Measurements from ENCODE around the gene TBL2. TPM values are rescaled to one million over a fixed set of nuclear protein-coding genes. Genes with fewer than 3 reads are reported as not detected.
"Not testable (repeated sequence)": the region's sequence is repeated elsewhere in the genome, so short reads cannot be mapped to it uniquely, and the experiment has no call there.

The TBL2 gene
- polyA plus RNA-seq, 4 donors, result 5.4 to 40.1 (median 19.0) TPM

DNA sequence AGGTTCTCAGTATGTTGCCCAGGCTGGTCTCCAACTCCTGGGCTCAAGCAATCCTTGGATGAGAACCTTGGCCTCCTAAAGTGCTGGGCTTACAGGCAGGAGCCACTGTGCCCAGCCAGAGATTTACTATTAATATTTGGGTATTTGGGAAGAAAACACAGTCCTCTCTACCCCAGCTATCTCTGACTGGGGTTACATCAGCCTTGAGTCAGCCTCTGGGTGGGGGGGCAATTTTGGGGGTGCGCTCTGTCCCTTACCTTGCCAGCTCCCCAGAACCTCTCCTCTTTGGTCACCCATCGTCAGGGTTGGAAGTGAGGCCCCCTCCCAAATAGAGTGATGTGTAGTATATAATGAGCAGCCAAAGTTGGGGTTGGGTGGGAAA, 44.1 kb upstream of the TBL2 start:
- DNase-seq (no peak), FAIRE-seq (no peak)
- H3K9me3 ChIP-seq (ENCODE audit: control insufficient read depth in 2 of 2, insufficient read depth in 1 of 2, low read depth in 1 of 2, low read length in 1 of 2), result no peaks in the 10 kb centered on the region
- 10 to 25% (median 13%) methylated on average over 2 of the region's 2 CpGs for WGBS, 3 donors
- H3K4me1 ChIP-seq (ENCODE audit: control insufficient read depth in 3 of 3, insufficient read depth in 2 of 3, low read depth in 1 of 3, low read length in 2 of 3), result peaks cover 0 to 6% (median 5%) of the 10 kb centered on the region in 3 donors
- peak overlapping the region in 2 of 3 donors; percentile 72 to 76 for H3K4me3 ChIP-seq (ENCODE audit: low read depth in 1 of 3, low read length in 3 of 3)
- H3K36me3 ChIP-seq (ENCODE audit: control insufficient read depth in 3 of 3, insufficient read depth in 2 of 3, low read depth in 1 of 3, low read length in 3 of 3), result peaks cover 0 to 41% (median 0%) of the 10 kb centered on the region in 3 donors
- H3K27ac ChIP-seq (ENCODE audit: low read depth in 1 of 3, low read length in 2 of 3), result peak overlapping the region in 1 of 3 donors; percentile 60
- H3K27me3 ChIP-seq (ENCODE audit: control insufficient read depth in 3 of 3, insufficient read depth in 3 of 3, low read length in 3 of 3), result peaks cover 0 to 21% (median 2%) of the 10 kb centered on the region in 3 donors

DNA sequence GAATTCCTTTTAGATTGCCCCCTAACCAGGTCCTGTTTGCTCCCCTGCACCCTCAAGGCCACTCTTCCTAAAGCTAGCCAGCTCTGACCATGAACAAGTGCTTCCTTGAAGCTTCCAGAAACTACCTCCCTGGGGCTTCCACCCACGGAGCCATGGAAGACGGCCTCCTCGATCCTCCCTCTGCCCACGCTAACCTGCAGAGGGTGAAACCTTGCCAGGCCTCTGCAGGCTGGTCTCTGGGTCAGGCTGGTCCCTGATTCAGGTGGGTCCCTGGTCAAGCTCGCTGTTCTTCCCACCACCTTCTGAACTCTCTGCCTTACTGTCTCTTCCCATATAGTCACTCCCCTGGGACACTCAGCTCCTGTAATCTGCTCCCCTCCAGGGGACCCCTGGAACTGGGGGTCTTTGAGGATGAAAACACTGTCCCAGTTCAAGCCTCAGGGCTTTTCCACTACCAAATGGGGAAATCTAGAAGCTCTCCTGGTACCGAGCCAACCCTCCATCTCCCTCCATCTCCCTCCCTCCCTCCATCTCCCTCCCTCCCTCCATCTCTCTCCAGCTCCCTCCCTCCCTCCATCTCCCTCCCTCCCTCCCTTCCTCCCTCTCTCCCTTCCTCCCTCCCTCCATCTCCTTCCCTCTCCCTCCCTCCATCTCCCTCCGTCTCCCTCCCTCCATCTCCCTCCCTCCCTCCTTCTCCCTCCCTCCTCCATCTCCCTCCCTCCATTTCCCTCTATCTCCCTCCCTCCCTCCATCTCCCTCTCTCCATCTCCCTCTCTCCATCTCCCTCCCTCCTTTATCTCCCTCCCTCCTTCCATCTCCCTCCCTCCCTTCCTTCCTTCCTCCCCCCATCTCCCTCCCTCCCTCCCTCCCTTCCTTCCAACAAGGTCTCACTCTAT, 43.0 kb upstream of the TBL2 start:
- no peaks in the 10 kb centered on the region for H3K9me3 ChIP-seq (ENCODE audit: control insufficient read depth in 2 of 2, insufficient read depth in 1 of 2, low read depth in 1 of 2, low read length in 1 of 2)
- no peak for FAIRE-seq
- 50 to 56% (median 54%) methylated on average over 7 of the region's 7 CpGs for WGBS, 3 donors
- H3K4me3 ChIP-seq (ENCODE audit: low read depth in 1 of 3, low read length in 3 of 3), result no peak overlapping the region
- peaks cover 0 to 6% (median 5%) of the 10 kb centered on the region in 3 donors for H3K4me1 ChIP-seq (ENCODE audit: control insufficient read depth in 3 of 3, insufficient read depth in 2 of 3, low read depth in 1 of 3, low read length in 2 of 3)
- no peak for DNase-seq
- peaks cover 0 to 21% (median 2%) of the 10 kb centered on the region in 3 donors for H3K27me3 ChIP-seq (ENCODE audit: control insufficient read depth in 3 of 3, insufficient read depth in 3 of 3, low read length in 3 of 3)
- peaks cover 0 to 45% (median 0%) of the 10 kb centered on the region in 3 donors for H3K36me3 ChIP-seq (ENCODE audit: control insufficient read depth in 3 of 3, insufficient read depth in 2 of 3, low read depth in 1 of 3, low read length in 3 of 3)
- H3K27ac ChIP-seq (ENCODE audit: low read depth in 1 of 3, low read length in 2 of 3), result no peak overlapping the region

DNA sequence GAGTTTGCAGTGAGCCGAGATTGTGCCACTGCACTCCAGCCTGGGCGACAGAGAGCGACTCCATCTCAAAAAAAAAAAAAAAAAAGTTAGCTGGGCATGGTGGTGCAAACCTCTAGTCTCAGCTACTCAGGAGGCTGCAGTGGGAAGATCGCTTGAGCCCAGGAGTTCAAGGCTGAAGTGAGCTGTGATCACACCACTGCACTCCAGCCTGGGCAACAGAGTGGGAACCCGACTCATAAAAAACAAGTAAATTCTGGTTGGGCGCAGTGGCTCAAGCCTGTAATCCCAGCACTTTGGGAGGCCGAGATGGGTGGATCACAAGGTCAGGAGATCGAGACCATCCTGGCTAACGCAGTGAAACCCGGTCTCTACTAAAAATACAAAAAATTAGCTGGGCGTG, 41.0 kb upstream of the TBL2 start:
- WGBS, 3 donors, result 85 to 90% (median 85%) methylated on average over 11 of the region's 11 CpGs
- not testable (repeated sequence) for FAIRE-seq; H3K4me1 ChIP-seq (ENCODE audit: control insufficient read depth in 3 of 3, insufficient read depth in 2 of 3, low read depth in 1 of 3, low read length in 2 of 3); H3K27ac ChIP-seq (ENCODE audit: low read depth in 1 of 3, low read length in 2 of 3); H3K9me3 ChIP-seq (ENCODE audit: control insufficient read depth in 2 of 2, insufficient read depth in 1 of 2, low read depth in 1 of 2, low read length in 1 of 2); H3K4me3 ChIP-seq (ENCODE audit: low read depth in 1 of 3, low read length in 3 of 3); DNase-seq
- Histone ChIP-seq H3K27me3 (ENCODE audit: control insufficient read depth in 3 of 3, insufficient read depth in 3 of 3, low read length in 3 of 3) (peaks cover 0 to 14% (median 2%) of the 10 kb centered on the region in 3 donors), H3K36me3 (ENCODE audit: control insufficient read depth in 3 of 3, insufficient read depth in 2 of 3, low read depth in 1 of 3, low read length in 3 of 3) (peaks cover 0 to 55% (median 0%) of the 10 kb centered on the region in 3 donors)

DNA sequence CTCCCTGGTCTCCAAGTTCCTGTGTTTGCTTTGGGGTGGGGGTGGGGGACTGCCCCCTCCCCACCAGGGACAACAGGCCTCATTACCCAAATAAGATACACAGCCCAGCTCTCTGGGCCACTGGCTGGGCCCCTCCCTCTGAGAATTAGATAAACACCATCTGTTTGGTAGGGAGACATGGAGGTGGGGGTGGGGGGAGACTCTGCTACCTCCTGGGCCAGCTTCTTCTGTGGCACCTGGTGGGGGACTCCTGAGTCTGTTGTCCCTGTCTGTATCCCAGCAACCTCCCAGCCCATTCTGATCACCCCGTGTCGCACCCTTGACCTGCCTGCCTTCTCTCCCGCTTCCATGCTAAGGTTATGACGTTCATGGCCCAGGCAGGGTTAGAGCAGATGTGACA, 40.2 kb upstream of the TBL2 start:
- Histone ChIP-seq H3K4me3 (ENCODE audit: low read depth in 1 of 3, low read length in 3 of 3) (no peak overlapping the region), H3K9me3 (ENCODE audit: control insufficient read depth in 2 of 2, insufficient read depth in 1 of 2, low read depth in 1 of 2, low read length in 1 of 2) (no peaks in the 10 kb centered on the region), H3K27me3 (ENCODE audit: control insufficient read depth in 3 of 3, insufficient read depth in 3 of 3, low read length in 3 of 3) (peaks cover 0 to 8% (median 0%) of the 10 kb centered on the region in 3 donors), H3K4me1 (ENCODE audit: control insufficient read depth in 3 of 3, insufficient read depth in 2 of 3, low read depth in 1 of 3, low read length in 2 of 3) (peaks cover 0 to 17% (median 9%) of the 10 kb centered on the region in 3 donors), H3K36me3 (ENCODE audit: control insufficient read depth in 3 of 3, insufficient read depth in 2 of 3, low read depth in 1 of 3, low read length in 3 of 3) (peaks cover 0 to 63% (median 0%) of the 10 kb centered on the region in 3 donors), H3K27ac (ENCODE audit: low read depth in 1 of 3, low read length in 2 of 3) (no peak overlapping the region)
- DNase-seq (no peak), FAIRE-seq (no peak)
- WGBS, 3 donors, result 66 to 79% (median 75%) methylated on average over 4 of the region's 4 CpGs

DNA sequence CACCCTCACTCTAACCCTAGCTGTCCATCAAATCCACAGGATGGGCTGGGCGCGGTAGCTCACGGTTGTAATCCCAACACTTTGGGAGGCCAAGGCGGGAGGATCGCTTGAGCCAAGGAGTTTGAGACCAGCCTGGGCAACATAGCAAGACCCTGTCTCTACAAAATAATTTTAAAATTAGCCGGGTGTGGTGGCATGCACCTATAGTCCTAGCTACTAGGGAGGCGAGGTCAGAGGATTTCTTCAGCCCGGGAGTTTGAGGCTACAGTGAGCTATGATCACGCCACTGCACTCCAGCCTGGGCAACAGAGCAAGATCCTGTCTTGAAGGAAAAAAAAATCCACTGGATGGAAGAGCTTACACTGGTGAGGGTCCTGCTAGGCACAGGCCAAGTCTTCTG, 39.1 kb upstream of the TBL2 start:
- not testable (repeated sequence) for H3K27ac ChIP-seq (ENCODE audit: low read depth in 1 of 3, low read length in 2 of 3); H3K4me3 ChIP-seq (ENCODE audit: low read depth in 1 of 3, low read length in 3 of 3); FAIRE-seq; H3K9me3 ChIP-seq (ENCODE audit: control insufficient read depth in 2 of 2, insufficient read depth in 1 of 2, low read depth in 1 of 2, low read length in 1 of 2); H3K27me3 ChIP-seq (ENCODE audit: control insufficient read depth in 3 of 3, insufficient read depth in 3 of 3, low read length in 3 of 3); DNase-seq
- Histone ChIP-seq H3K36me3 (ENCODE audit: control insufficient read depth in 3 of 3, insufficient read depth in 2 of 3, low read depth in 1 of 3, low read length in 3 of 3) (peaks cover 0 to 71% (median 0%) of the 10 kb centered on the region in 3 donors), H3K4me1 (ENCODE audit: control insufficient read depth in 3 of 3, insufficient read depth in 2 of 3, low read depth in 1 of 3, low read length in 2 of 3) (peaks cover 0 to 26% (median 9%) of the 10 kb centered on the region in 3 donors)
- WGBS, 3 donors, result 92 to 96% (median 95%) methylated on average over 9 of the region's 9 CpGs

DNA sequence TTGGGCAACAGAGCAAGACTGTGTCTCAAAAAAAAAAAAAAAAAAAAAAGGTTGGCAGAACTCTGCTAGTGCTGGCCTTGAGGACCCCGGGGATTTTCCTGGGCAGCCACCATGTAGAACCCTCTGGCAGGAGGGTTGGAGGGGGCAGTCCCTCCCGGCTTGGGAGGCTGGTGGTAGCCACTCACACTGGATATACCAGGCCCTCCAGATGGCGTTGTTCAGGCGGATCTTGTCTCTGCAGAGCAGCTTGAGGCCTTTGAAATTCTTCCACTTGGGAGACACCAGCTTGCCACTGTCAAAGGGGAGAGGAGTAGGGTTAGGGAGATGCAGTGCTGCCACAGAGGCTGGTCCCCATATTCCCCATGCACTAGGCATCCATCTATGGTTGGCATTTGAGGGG, 37.5 kb upstream of the TBL2 start:
- DNase-seq (no peak), FAIRE-seq (no peak)
- H3K4me3 ChIP-seq (ENCODE audit: low read depth in 1 of 3, low read length in 3 of 3), result no peak overlapping the region
- no peaks in the 10 kb centered on the region for H3K9me3 ChIP-seq (ENCODE audit: control insufficient read depth in 2 of 2, insufficient read depth in 1 of 2, low read depth in 1 of 2, low read length in 1 of 2)
- peak overlapping the region in 1 of 3 donors; percentile 32 for H3K27ac ChIP-seq (ENCODE audit: low read depth in 1 of 3, low read length in 2 of 3)
- no peaks in the 10 kb centered on the region for H3K27me3 ChIP-seq (ENCODE audit: control insufficient read depth in 3 of 3, insufficient read depth in 3 of 3, low read length in 3 of 3)
- peaks cover 0 to 81% (median 0%) of the 10 kb centered on the region in 3 donors for H3K36me3 ChIP-seq (ENCODE audit: control insufficient read depth in 3 of 3, insufficient read depth in 2 of 3, low read depth in 1 of 3, low read length in 3 of 3)
- 46 to 54% (median 47%) methylated on average over 4 of the region's 4 CpGs for WGBS, 3 donors
- H3K4me1 ChIP-seq (ENCODE audit: control insufficient read depth in 3 of 3, insufficient read depth in 2 of 3, low read depth in 1 of 3, low read length in 2 of 3), result peaks cover 0 to 28% (median 9%) of the 10 kb centered on the region in 3 donors

DNA sequence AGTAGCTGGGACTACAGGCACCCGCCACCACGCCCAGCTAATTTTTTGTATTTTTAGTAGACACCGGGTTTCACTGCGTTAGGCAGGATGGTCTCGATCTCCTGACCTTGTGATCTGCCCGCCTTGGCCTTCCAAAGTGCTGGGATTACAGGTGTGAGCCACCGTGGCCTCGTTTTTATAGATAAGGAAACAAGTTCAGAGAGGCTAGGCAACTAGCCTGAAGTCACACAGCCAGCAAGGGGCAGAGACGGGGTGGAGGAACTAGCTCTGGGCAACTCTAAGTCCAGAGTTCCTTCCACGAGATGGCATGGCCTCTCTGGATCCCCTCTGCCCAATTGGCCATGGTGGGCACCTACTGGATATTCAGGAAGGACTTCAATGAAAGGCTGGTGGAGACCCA, 36.6 kb upstream of the TBL2 start:
- 26 to 66% (median 44%) methylated on average over 10 of the region's 10 CpGs for WGBS, 3 donors
- not testable (repeated sequence) for DNase-seq; H3K27me3 ChIP-seq (ENCODE audit: control insufficient read depth in 3 of 3, insufficient read depth in 3 of 3, low read length in 3 of 3); FAIRE-seq; H3K9me3 ChIP-seq (ENCODE audit: control insufficient read depth in 2 of 2, insufficient read depth in 1 of 2, low read depth in 1 of 2, low read length in 1 of 2); H3K4me3 ChIP-seq (ENCODE audit: low read depth in 1 of 3, low read length in 3 of 3)
- peaks cover 0 to 86% (median 0%) of the 10 kb centered on the region in 3 donors for H3K36me3 ChIP-seq (ENCODE audit: control insufficient read depth in 3 of 3, insufficient read depth in 2 of 3, low read depth in 1 of 3, low read length in 3 of 3)
- H3K27ac ChIP-seq (ENCODE audit: low read depth in 1 of 3, low read length in 2 of 3), result peak overlapping the region in 1 of 3 donors; percentile 67
- peaks cover 0 to 28% (median 9%) of the 10 kb centered on the region in 3 donors for H3K4me1 ChIP-seq (ENCODE audit: control insufficient read depth in 3 of 3, insufficient read depth in 2 of 3, low read depth in 1 of 3, low read length in 2 of 3)

DNA sequence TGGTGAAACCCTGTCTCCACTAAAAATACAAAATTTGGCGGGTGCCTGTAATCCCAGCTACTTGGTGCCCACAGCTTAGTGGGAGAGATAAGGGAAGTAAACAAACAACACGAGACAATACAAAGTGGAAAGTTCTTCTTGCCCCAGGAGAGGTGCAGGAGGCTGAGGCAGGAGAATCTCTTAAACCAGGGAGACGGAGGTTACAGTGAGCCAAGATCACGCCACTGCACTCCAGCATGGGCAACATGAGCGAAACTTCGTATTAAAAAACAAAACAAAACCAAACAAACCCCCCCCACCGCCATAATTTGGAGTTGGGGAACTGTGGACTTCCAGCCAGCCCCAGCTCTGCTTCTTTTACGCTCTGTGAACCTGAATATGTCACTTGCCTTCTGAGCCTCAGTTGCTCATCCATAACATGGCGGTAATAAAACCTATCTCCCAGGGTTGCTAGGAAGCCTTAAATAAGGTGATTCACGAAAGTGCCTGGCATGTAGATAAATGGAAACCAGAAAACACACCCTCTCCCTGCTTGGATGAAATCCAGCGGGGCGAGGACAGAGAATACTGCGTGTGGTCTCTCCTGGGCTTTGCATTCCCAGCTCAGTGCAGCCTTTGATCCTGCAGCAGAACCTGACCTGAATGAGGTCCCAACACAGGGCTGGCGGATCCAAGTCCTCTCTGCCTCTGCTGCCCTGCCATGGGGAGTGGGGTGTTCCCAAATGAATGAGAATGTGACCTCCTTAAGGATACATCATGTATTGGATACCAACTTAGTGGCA, 35.8 kb upstream of the TBL2 start:
- FAIRE-seq (no peak), DNase-seq (peak; percentile 47 to 92)
- Histone ChIP-seq H3K4me1 (ENCODE audit: control insufficient read depth in 3 of 3, insufficient read depth in 2 of 3, low read depth in 1 of 3, low read length in 2 of 3) (peaks cover 0 to 28% (median 9%) of the 10 kb centered on the region in 3 donors), H3K27ac (ENCODE audit: low read depth in 1 of 3, low read length in 2 of 3) (peak overlapping the region in 2 of 3 donors; percentile 55 to 63), H3K9me3 (ENCODE audit: control insufficient read depth in 2 of 2, insufficient read depth in 1 of 2, low read depth in 1 of 2, low read length in 1 of 2) (no peaks in the 10 kb centered on the region), H3K4me3 (ENCODE audit: low read depth in 1 of 3, low read length in 3 of 3) (no peak overlapping the region), H3K36me3 (ENCODE audit: control insufficient read depth in 3 of 3, insufficient read depth in 2 of 3, low read depth in 1 of 3, low read length in 3 of 3) (peaks cover 0 to 92% (median 0%) of the 10 kb centered on the region in 3 donors), H3K27me3 (ENCODE audit: control insufficient read depth in 3 of 3, insufficient read depth in 3 of 3, low read length in 3 of 3) (no peaks in the 10 kb centered on the region)
- WGBS, 3 donors, result 23 to 47% (median 42%) methylated on average over 14 of the region's 14 CpGs
